ENCODE results near the gene RDH12. TPM values are rescaled to one million over a fixed set of nuclear protein-coding genes. Genes with fewer than 3 reads are reported as not detected.
A peak's percentile ranks its signal among the peaks of the same experiment; 100 is the strongest.

Gene RDH12
- total RNA-seq, 1 experiment from 2014 or later = 0.29 TPM

DNA sequence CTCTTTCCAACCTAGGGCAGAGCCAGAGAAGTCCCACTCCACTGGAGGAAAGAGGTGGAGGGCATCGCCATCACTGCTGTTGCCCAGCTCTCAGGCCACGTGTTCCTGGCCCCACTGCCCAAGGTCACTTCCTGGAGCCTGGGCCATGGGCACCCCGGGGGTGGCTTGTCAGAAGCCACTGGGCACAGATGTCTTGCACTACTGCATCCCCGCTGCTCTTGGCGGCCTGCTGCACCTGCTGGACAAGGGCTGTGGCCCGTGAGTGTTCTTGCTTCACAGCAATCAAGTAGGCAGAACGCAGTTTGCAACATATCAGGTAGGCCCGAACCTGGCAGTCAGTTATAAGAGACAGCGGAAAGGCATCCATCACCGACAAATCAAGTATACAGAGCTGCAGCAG is 46.6 kb downstream of the RDH12 start:
- no peak for DNase-seq (ENCODE audit: low read depth)

DNA sequence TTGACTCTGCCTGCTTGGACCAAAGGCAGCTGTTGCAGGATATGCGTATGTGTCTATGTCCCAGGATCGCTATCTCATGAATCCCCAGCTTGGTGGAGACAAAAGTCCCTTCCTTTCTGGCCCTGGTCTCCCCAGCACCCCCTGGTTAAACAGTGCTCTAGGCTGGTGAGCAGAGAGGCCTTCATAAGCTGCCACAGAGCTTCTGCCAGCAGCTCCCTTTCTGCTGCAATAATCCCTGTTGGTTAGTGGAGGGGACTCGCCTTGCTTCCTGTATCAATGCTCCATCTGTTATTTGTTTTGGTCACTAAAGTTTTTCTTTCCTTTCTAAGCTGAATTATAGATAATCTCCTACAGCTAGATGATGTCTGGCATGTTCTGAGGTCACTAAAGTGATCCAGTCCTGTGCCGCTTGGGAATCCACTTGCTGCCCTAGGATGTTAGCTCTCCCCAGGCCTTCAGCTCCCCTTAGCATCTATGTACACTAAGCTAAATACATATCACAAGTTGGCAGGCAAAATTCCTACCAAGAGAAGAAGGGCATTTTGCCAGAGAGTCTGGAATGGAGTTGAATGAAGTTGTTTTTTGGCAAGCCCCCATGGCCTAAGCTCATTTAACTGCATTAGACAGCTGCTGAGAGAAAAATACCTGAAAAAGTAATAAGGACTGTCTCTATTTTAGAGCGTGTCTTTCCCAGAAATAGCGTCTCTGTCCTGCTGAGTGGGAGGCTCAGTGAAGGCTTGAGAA is 47.8 kb downstream of the RDH12 start:
- no peak for DNase-seq (ENCODE audit: low read depth)

DNA sequence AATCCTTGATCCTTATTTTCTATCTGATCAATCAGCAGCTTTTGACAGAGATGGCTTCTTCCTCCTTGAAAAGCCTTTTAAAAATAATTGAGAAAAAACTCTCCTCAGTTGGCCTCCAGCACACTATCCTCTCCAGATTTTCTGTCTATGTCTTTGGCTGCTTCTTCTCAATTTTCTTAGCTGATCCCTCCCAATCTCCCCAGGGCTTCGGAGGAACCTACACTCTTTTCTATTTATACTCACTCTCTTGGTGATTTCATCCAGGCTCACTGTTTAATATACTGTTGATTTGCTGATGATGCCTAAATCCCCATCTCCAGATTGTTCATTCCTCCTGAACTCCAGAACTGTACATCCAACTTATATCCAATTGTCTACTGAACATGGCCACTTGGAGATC is 54.8 kb downstream of the RDH12 start:
- no peak for DNase-seq (ENCODE audit: low read depth)

DNA sequence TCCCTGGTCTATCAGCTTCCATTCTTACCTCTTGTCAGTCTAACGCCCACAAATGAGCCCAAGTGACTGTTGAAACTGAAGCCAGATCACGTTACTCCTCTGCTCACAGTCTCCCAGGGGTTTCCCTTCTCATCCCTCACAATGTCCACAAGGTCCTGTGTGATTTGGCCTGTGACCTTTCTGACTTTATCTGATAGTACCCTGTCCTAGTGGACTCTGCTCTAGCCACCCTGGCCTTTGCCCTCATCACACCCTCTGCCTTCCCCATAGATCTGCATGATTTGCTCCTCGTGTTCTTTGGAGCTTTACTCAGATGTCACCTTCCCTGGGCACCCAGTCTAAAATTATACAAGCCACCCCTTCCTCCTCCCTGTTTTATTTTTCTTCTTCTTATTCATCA is 55.5 kb downstream of the RDH12 start:
- DNase-seq (ENCODE audit: low read depth) = no peak

- no peak for DNase-seq (ENCODE audit: low read depth)
Measured at GRCh38 chr14:67759916-67760315, 58.2 kb downstream of the RDH12 start.

DNA sequence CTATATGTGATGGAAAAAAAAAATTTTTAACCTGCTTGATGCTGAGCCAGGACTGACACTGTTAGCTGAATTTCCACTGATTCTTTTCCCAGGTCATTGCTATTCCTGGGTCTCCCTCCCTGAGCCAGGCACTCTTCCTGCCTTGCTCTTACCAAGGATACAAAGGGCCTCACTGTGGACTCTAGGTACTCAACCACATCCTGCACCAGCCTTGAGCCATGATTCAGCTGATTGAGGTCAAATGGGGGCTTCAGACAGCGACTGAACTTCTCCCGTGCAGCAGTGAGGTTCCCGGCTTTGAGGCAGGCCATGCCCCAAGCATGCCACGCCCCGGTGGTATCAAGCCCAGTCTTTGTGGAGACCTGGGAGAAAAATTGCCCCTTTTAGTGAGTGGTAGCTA is 60.4 kb downstream of the RDH12 start:
- DNase-seq (ENCODE audit: low read depth) = peak; percentile 90

DNA sequence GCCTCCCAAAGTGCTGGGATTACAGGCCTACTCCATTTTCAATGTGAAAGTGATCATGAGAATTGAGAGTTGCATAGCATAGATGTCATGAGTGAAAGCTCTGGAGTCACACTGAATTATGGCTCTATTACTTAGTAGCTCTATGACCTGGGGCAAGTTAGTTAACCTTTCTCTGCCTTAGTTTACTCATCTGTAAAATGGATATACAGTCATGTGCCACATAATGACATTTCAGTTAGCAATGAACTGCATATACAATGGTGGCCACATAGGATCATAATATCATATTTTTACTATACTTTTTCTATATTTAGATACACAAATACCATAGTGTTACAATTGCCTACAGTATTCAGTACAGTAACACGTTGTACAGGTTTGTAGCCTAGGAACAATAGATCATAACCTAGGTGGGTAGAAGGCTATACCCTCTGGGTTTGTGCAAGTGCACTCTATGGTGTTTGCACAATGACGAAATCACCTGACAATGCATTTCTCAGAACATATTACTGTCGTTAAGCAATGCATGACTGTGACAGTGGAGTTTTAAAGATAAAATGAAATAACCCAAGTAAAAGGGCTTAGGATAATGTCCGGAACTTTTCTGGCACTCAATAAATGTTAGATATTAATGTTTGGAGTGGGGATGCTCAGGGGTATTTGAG is 61.6 kb downstream of the RDH12 start:
- no peak for DNase-seq (ENCODE audit: low read depth)

DNA sequence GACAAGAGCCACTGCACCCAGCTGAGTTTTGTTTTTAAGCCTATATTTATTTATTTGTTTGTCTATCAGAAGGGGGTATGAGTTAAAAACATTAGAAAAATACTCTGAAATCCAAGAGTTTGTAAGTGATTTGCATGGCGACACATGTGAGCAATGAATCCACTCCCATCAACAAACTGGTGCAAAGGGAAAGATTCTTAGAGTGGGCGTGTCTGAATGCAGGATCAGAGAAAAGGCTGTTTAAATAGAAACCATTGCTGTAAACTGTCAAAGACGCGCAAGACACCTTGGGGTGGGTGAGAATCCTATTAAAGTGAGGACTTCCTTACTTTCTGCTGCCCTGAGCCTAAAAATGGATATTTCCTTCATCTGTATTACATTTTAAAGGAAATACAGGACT is 62.8 kb downstream of the RDH12 start:
- DNase-seq (ENCODE audit: low read depth) = no peak

DNA sequence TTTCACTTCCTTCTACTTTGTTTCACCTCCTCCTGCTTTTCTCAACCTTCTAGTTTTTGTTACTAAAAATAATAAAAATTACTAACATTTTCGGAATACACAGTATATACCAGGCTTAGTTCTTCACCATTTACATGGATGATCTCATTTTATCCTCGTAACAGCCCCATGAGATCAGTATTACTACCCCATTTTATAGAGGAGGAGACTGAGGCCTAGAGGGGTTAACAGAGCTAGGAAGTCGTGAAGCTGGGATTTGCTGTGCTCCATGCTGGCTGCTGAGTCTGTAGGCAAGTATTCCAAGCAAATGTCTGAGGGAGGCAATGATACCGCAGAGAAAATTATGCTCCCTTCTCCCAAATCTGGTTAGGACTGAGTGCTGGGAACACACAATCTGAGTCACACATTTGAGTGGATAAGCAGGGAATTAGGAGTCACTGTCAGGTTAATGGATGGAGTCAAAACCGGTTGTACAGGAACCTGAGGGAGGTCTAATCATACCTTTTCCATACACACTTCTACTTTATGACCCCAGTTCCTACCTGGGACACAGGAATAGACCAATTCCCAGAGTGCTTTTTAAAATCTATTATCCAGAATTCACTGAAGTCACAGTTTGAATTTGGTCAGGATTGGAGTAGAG is 63.6 kb downstream of the RDH12 start:
- no peak for DNase-seq (ENCODE audit: low read depth)

DNA sequence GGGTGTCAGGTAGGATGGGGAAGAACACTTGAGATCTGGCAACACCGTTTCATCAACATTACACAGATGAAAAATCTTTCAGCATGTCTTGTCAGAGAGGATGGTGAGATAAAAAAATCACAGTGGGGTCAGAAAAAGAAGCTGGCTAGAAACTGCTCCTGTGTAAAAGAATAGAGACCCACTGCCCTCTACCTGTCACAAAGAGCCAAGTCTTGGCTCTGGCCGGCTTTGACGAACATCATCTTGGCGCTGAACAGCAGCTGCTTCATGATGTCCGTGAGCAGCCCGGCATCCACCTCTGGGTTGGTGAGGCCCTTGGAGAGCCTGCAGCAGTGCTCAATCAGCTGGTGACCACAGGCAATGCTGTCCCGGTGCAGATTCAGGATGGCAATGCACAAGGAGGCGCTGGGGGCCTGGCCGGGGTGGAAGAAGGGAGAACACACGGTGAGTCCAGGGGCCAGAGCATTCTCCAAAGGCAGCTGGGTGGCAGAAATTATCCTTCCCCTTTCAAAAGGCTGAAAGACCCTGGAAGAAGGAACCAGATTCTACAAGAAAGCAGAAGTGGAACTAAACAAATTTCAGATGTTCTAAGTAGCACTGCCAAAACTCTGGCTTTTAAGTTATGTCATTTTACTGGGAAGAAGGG is 64.5 kb downstream of the RDH12 start:
- DNase-seq (ENCODE audit: low read depth) = no peak

DNA sequence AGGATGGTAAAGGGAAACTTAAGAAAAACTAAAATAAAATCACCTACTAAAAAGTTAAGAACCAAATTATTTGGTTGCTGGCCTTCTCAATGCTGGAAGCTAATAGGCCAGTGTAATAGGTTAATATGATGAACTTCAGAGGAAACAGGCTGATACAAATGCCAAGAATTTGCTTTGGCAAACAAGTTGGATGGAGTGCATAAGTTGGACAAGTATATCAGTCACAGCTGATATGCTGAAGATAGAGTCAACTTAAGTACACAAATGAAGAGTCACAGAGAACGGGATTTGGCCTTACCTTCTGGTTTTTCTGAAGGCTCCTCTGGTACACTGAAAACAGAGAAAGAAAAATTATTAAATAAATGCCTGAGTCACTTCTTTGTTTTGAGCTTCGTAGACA is 66.5 kb downstream of the RDH12 start:
- no peak for DNase-seq (ENCODE audit: low read depth)

DNA sequence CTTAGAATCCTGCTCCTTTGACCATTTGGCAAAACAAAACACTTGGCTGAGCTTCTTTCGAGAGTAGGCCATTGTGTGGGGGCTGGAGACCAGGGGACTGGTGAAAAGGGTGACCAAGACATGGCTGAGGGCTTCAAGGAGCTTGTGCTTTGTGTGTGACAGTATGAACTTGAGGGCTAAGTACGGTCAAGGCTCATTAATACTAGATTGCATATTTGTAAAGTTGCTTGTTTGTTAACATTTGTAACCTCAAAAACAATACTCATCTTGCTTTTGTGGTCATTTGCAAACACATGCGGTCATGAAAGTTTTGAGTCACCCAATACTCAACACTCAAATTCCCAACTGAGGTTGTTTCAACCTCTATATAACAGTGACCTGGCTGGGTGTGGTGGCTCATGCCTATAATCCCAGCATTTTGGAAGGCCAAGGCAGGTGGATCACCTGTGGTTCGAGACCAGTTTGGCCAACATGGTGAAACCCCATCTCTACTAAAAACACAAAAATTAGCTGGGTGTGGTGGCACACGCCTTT is 72.2 kb downstream of the RDH12 start:
- DNase-seq (ENCODE audit: low read depth) = no peak

- no peak for DNase-seq (ENCODE audit: low read depth)
Measured at GRCh38 chr14:67776653-67777322, 75.1 kb downstream of the RDH12 start.

DNA sequence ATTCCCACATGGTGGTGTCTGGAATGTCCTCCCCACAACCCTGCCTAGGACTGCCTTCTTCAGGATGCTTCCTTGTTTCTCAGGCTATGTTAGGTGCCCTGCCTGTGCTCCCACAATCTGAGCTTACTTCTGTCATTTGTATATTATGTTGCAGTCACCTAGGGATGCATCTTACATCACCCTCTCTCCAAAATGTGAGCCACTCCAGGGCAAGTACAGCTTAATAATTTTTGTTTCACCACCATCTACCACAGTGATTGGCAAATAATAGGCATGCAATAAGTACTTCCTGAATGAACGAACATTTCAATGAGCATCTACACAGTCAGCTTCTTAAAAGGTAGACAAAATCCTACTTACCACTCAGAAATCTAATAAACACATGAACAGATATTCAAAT is 77.1 kb downstream of the RDH12 start:
- no peak for DNase-seq (ENCODE audit: low read depth)

- DNase-seq (ENCODE audit: low read depth) = no peak
Measured at GRCh38 chr14:67782090-67782489, 80.4 kb downstream of the RDH12 start.

Small RNA genes lying within 50 kb of the gene (small RNA-seq; reads per million reads assigned to genes)
- gene AL049779.3 = not detected
- not detected for gene RN7SL369P
- not detected for gene RNA5SP386

Other genes starting within 250 kb of the RDH12 start
- gene TMEM229B, start 213.2 kb upstream of the RDH12 start, total RNA-seq (2014; rRNA removed; shearing (Covaris generic)) = 5.8 and 6.0 TPM in 2 replicates
- 4.2 and 4.3 TPM in 2 replicates for gene PLEKHH1, start 168.6 kb upstream of the RDH12 start, total RNA-seq (2014; rRNA removed; shearing (Covaris generic))
- 25.4 and 37.4 TPM in 2 replicates for gene PIGH, start 101.6 kb upstream of the RDH12 start, total RNA-seq (2014; rRNA removed; shearing (Covaris generic))
- 20.6 and 22.8 TPM in 2 replicates for gene ARG2, start 82.0 kb upstream of the RDH12 start, total RNA-seq (2014; rRNA removed; shearing (Covaris generic))
- gene VTI1B, start 27.3 kb upstream of the RDH12 start, total RNA-seq (2014; rRNA removed; shearing (Covaris generic)) = 80.2 and 96.1 TPM in 2 replicates
- gene RDH11, start 6.1 kb upstream of the RDH12 start, total RNA-seq (2014; rRNA removed; shearing (Covaris generic)) = 76.1 and 91.2 TPM in 2 replicates
- 7.2 and 13.4 TPM in 2 replicates for gene ZFYVE26, start 114.7 kb downstream of the RDH12 start, total RNA-seq (2014; rRNA removed; shearing (Covaris generic))
- 8.5 and 9.4 TPM in 2 replicates for gene RAD51B, start 117.9 kb downstream of the RDH12 start, total RNA-seq (2014; rRNA removed; shearing (Covaris generic))

Measured in HT1080 (cell line).